HepG2 (cell line): ENCODE results near the gene KCTD6. TPM values are rescaled to one million over a fixed set of nuclear protein-coding genes. Genes with fewer than 3 reads are reported as not detected.

Source experiments
- CEBPG ChIP-seq: IDR thresholded peaks from 2 replicates; pipeline ENCODE4 v1.6.1; 2016
- DNMT3B ChIP-seq: conservative IDR thresholded peaks from 2 replicates; pipeline ENCODE4 v1.6.1; 2016; ENCODE audit warnings: missing biosample characterization, control low read depth
- FOXA1 ChIP-seq, 2 experiments: fragments of 450-650 bp in 1 of 2; sonication (generic) in 1 of 2; formaldehyde crosslinking in 1 of 2; IDR thresholded peaks; 2 replicates each; pipeline versions ENCODE4 v1.4.0 to v1.6.1; 2016 to 2020; ENCODE audit warnings: missing genetic modification reagents in 1 of 2
- MTA1 ChIP-seq: sonication (generic); formaldehyde crosslinking; IDR thresholded peaks from 2 replicates; pipeline ENCODE4 v1.4.0; 2020; ENCODE audit warnings: missing genetic modification reagents, mild to moderate bottlenecking, borderline replicate concordance
- NFE2L1 ChIP-seq: sonication (generic); formaldehyde crosslinking; IDR thresholded peaks from 2 replicates; pipeline ENCODE4 v1.4.0; 2020; ENCODE audit warnings: missing genetic modification reagents, mild to moderate bottlenecking, borderline replicate concordance
- NFKBIZ ChIP-seq: IDR thresholded peaks from 2 replicates; pipeline ENCODE4 v1.6.1; 2018; ENCODE audit warnings: missing genetic modification reagents, missing compliant biosample characterization
- NKX3-1 ChIP-seq: sonication (generic); formaldehyde crosslinking; IDR thresholded peaks from 2 replicates; pipeline ENCODE4 v1.5.0; 2020; ENCODE audit warnings: missing genetic modification reagents
- NR2F6 ChIP-seq, 2 experiments: IDR thresholded peaks; 2 replicates each; pipeline ENCODE4 v1.6.1; 2016; ENCODE audit warnings: antibody characterized with exemption in 1 of 2, mild to moderate bottlenecking in 1 of 2
- PAWR ChIP-seq: sonication (generic); formaldehyde crosslinking; IDR thresholded peaks from 2 replicates; pipeline ENCODE4 v1.4.0; 2020; ENCODE audit warnings: missing genetic modification reagents, mild to moderate bottlenecking, borderline replicate concordance
- RBM39 ChIP-seq: fragments of 200-400 bp; formaldehyde crosslinking; IDR thresholded peaks from one replicate; pipeline ENCODE4 v1.6.1; 2018; ENCODE audit warnings: antibody characterized with exemption, mild to moderate bottlenecking, low read depth, low read length; ENCODE audit not compliant: poor library complexity, severe bottlenecking
- RFXANK ChIP-seq: IDR thresholded peaks from 2 replicates; pipeline ENCODE4 v1.6.1; 2016
- WIZ ChIP-seq: sonication (generic); formaldehyde crosslinking; IDR thresholded peaks from 2 replicates; pipeline ENCODE4 v1.5.1; 2020; ENCODE audit warnings: mild to moderate bottlenecking, missing genetic modification reagents
- ZNF282 ChIP-seq: fragments of 450-650 bp; IDR thresholded peaks from 2 replicates; pipeline ENCODE4 v1.6.1; 2018; ENCODE audit not compliant: partially characterized antibody
- ZSCAN20 ChIP-seq: sonication (generic); formaldehyde crosslinking; IDR thresholded peaks from 2 replicates; pipeline ENCODE4 v1.4.0; 2020; ENCODE audit warnings: missing genetic modification reagents, mild to moderate bottlenecking, borderline replicate concordance
- polyA plus RNA-seq, 8 experiments: library from polyadenylated mRNA; depleted of rRNA in 3 of 8; stranded (reverse) in 7 of 8; unstranded in 1 of 8; fragments of >200 nt; fragmentation: Illumina TruSeq in 4 of 8; extraction: Trizol in 4 of 8; gene quantifications; 2 replicates each; pipeline versions ENCODE4 v1.2.1 to v1.2.3, GENCODE V29; 2011 to 2016; ENCODE audit warnings: low read depth in 4 of 8, missing spikeins in 1 of 8, mixed read lengths in 1 of 8; ENCODE audit not compliant: insufficient read depth in 1 of 8
- total RNA-seq, 5 experiments: library from RNA; depleted of rRNA; stranded (reverse); fragments of >200 nt; fragmentation: Illumina TruSeq; extraction: Trizol; gene quantifications; 2 replicates each; pipeline ENCODE4 v1.2.3, GENCODE V29; 2016; ENCODE audit warnings: low read depth in 1 of 5
- TF ChIP-seq, protein P1 (sequence below), 2 experiments: sonication (generic) in 1 of 2; formaldehyde crosslinking in 1 of 2; IDR thresholded peaks; 2 replicates each; pipeline versions ENCODE4 v1.5.1 to v1.6.1; 2011 to 2020; ENCODE audit warnings: borderline replicate concordance in 1 of 2, low read depth in 1 of 2, low read length in 1 of 2, mild to moderate bottlenecking in 1 of 2, missing genetic modification reagents in 1 of 2, moderate library complexity in 1 of 2
- TF ChIP-seq, protein P2 (sequence below): sonication (generic); formaldehyde crosslinking; IDR thresholded peaks from 2 replicates; pipeline ENCODE4 v1.4.0; 2020; ENCODE audit warnings: missing genetic modification reagents, low read depth, mild to moderate bottlenecking, borderline replicate concordance
- TF ChIP-seq, protein P3 (sequence below): sonication (generic); formaldehyde crosslinking; IDR thresholded peaks from 2 replicates; pipeline ENCODE4 v1.4.0; 2020; ENCODE audit warnings: mild to moderate bottlenecking, missing genetic modification reagents, borderline replicate concordance
- TF ChIP-seq, protein P4 (sequence below): sonication (generic); formaldehyde crosslinking; IDR thresholded peaks from 2 replicates; pipeline ENCODE4 v1.4.0; 2020; ENCODE audit warnings: mild to moderate bottlenecking, missing genetic modification reagents
- TF ChIP-seq, protein P5 (sequence below): fragments of 450-650 bp; IDR thresholded peaks from 2 replicates; pipeline ENCODE4 v1.6.1; 2016
- TF ChIP-seq, protein P6 (sequence below): sonication (generic); formaldehyde crosslinking; IDR thresholded peaks from 2 replicates; pipeline ENCODE4 v1.9.0; 2021; ENCODE audit warnings: missing genetic modification reagents, borderline replicate concordance

KCTD6 gene
- total and polyA plus RNA-seq, 2 of the 13 experiments (the other 11 are each of a cell fraction or from before 2014, with no cell fraction given), result 13.4 to 14.2 TPM

DNA sequence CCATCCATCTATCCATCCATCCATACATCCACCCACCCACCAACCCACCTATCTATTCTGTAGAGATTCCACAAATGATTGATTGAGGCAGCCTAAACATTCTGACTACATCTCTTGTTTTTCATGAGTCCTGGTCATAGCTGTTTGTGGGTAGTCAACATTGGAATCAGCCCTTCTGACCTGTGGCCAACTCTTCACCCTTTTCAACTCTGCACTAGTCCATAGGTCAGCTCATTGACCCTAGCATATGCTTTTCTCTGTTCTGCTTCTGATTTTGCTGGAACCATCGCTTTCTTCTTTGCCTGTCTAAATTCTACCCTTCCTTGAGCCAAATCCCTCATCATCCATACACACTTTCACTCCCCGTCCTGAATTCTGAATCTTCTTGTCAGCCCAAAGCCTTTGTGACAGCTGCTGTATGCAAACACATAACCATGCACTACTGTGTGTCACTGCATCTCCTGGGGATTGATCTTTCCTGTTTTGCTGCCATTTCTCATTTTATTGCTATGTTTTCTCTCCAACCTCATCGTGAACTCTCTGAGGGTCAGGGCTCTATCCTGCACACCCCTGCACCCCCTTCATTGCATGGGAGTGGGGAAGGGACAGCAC lies 16.8 kb upstream of the KCTD6 start (continued):
- TF ChIP-seq, protein P1, sequence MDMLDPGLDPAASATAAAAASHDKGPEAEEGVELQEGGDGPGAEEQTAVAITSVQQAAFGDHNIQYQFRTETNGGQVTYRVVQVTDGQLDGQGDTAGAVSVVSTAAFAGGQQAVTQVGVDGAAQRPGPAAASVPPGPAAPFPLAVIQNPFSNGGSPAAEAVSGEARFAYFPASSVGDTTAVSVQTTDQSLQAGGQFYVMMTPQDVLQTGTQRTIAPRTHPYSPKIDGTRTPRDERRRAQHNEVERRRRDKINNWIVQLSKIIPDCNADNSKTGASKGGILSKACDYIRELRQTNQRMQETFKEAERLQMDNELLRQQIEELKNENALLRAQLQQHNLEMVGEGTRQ (IDR thresholded peaks at IDR 0.05; ENCODE audit: low read depth, low read length), result no peak
- TF ChIP-seq, protein P1 (CRISPR knock-in tag; IDR thresholded peaks at IDR 0.05; ENCODE audit: borderline replicate concordance), result no peak
- TF ChIP-seq, protein P2, sequence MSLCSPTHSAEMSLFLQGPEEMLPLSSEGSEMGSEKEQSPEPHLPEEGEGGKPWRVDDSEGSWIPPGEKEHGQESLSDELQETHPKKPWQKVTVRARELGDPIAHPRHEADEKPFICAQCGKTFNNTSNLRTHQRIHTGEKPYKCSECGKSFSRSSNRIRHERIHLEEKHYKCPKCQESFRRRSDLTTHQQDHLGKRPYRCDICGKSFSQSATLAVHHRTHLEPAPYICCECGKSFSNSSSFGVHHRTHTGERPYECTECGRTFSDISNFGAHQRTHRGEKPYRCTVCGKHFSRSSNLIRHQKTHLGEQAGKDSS, result no peak
- TF ChIP-seq, protein P3, sequence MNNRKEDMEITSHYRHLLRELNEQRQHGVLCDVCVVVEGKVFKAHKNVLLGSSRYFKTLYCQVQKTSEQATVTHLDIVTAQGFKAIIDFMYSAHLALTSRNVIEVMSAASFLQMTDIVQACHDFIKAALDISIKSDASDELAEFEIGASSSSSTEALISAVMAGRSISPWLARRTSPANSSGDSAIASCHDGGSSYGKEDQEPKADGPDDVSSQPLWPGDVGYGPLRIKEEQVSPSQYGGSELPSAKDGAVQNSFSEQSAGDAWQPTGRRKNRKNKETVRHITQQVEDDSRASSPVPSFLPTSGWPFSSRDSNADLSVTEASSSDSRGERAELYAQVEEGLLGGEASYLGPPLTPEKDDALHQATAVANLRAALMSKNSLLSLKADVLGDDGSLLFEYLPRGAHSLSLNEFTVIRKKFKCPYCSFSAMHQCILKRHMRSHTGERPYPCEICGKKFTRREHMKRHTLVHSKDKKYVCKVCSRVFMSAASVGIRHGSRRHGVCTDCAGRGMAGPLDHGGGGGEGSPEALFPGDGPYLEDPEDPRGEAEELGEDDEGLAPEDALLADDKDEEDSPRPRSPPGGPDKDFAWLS, result no peak
- TF ChIP-seq MTA1, result no peak
- TF ChIP-seq, protein P4, sequence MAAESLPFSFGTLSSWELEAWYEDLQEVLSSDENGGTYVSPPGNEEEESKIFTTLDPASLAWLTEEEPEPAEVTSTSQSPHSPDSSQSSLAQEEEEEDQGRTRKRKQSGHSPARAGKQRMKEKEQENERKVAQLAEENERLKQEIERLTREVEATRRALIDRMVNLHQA (CRISPR knock-in tag), result no peak
- TF ChIP-seq CEBPG (CRISPR knock-in tag), result 0 out of 2 replicates have a peak, but pooled peaks have one; percentile 12
- TF ChIP-seq, protein P5, sequence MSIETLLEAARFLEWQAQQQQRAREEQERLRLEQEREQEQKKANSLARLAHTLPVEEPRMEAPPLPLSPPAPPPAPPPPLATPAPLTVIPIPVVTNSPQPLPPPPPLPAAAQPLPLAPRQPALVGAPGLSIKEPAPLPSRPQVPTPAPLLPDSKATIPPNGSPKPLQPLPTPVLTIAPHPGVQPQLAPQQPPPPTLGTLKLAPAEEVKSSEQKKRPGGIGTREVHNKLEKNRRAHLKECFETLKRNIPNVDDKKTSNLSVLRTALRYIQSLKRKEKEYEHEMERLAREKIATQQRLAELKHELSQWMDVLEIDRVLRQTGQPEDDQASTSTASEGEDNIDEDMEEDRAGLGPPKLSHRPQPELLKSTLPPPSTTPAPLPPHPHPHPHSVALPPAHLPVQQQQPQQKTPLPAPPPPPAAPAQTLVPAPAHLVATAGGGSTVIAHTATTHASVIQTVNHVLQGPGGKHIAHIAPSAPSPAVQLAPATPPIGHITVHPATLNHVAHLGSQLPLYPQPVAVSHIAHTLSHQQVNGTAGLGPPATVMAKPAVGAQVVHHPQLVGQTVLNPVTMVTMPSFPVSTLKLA, result no peak
- no peak for TF ChIP-seq DNMT3B (CRISPR knock-in tag)
- TF ChIP-seq, protein P6, sequence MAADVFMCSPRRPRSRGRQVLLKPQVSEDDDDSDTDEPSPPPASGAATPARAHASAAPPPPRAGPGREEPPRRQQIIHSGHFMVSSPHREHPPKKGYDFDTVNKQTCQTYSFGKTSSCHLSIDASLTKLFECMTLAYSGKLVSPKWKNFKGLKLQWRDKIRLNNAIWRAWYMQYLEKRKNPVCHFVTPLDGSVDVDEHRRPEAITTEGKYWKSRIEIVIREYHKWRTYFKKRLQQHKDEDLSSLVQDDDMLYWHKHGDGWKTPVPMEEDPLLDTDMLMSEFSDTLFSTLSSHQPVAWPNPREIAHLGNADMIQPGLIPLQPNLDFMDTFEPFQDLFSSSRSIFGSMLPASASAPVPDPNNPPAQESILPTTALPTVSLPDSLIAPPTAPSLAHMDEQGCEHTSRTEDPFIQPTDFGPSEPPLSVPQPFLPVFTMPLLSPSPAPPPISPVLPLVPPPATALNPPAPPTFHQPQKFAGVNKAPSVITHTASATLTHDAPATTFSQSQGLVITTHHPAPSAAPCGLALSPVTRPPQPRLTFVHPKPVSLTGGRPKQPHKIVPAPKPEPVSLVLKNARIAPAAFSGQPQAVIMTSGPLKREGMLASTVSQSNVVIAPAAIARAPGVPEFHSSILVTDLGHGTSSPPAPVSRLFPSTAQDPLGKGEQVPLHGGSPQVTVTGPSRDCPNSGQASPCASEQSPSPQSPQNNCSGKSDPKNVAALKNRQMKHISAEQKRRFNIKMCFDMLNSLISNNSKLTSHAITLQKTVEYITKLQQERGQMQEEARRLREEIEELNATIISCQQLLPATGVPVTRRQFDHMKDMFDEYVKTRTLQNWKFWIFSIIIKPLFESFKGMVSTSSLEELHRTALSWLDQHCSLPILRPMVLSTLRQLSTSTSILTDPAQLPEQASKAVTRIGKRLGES, result no peak
- TF ChIP-seq NR2F6 (IDR thresholded peaks at IDR 0.05), result peak; percentile 88
- TF ChIP-seq NR2F6 (CRISPR knock-in tag; IDR thresholded peaks at IDR 0.05), result peak; percentile 90
- no peak for TF ChIP-seq ZSCAN20 (CRISPR knock-in tag)
- no peak for TF ChIP-seq ZNF282
- no peak for TF ChIP-seq FOXA1 (IDR thresholded peaks at IDR 0.05)
- 0 out of 2 replicates have a peak, but pooled peaks have one; percentile 16 for TF ChIP-seq FOXA1 (CRISPR knock-in tag; IDR thresholded peaks at IDR 0.05)
- TF ChIP-seq NFE2L1 (CRISPR knock-in tag), result no peak
- no peak for TF ChIP-seq RFXANK (CRISPR knock-in tag)
- TF ChIP-seq NKX3-1 (CRISPR knock-in tag), result no peak
- TF ChIP-seq RBM39, result no peak
- TF ChIP-seq PAWR (CRISPR knock-in tag), result no peak
- no peak for TF ChIP-seq NFKBIZ (CRISPR knock-in tag)
- no peak for TF ChIP-seq WIZ (CRISPR knock-in tag)
